KG1 (cell line): Measurements from ENCODE around the gene EYA4.

Source experiments
- DNase-seq: peaks from one replicate; lab custom pipeline; 2025; lab: John Stamatoyannopoulos, UW

Gene EYA4

DNA sequence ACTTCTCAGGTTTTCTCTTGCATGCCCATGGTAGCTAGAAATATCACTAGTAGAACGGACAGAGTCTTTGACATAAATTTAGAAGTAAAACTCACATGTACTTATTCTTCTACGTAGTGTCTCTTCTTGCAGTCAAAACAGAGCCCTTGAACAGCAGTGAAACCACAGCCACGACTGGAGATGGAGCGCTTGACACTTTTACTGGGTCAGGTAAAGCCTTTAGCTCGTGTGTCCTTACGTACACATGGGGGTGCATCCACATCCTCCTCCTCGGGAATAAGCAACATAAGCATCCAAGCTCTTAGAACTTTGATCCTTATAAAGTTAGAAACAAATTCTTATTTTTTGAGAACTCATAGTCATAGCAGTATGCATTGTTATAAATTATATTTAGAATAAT lies 215.3 kb downstream of the EYA4 start:
- DNase-seq = no peak

DNA sequence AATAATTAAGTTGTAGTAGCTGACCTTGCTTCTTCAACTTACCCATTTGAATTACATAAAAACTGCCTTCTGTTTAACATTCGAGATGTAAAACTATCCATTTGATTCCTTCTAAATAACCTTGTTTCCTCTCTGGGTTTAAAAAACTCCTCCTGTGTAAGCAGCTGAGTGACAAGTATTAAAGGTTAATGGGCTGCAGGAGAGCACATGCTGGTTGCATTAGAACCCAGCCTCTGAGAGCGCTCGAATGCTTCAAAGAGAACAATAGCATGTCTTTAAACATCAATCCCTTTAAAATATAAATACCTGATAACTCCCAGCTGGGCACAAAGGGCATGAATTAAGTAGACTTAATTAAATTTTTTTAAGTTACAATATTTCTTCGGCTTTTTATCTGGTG lies 215.8 kb downstream of the EYA4 start:
- no peak for DNase-seq

DNA sequence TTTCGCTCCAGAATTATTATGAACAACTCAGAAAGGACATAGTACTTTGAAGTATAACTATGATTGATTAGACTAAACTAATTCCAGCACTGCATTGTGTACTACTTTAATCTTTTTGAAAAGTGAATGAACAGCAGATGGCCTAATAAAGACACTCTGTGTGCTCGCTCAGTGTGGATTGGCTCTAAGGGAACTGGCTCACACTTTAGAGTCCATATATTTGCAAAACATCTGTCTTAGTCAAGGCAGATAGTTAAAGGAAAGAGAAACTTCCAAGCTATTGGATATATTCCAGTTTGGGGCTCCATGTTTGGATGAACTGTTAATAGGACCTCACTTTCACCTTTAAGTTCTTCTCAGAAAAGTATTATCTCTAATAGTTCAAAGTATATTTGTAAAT lies 218.9 kb downstream of the EYA4 start:
- DNase-seq = no peak

GRCh38 chr6:133463790-133464189 lies 222.6 kb downstream of the EYA4 start:
- no peak for DNase-seq

GRCh38 chr6:133466680-133467079 lies 225.5 kb downstream of the EYA4 start:
- DNase-seq = no peak

DNA sequence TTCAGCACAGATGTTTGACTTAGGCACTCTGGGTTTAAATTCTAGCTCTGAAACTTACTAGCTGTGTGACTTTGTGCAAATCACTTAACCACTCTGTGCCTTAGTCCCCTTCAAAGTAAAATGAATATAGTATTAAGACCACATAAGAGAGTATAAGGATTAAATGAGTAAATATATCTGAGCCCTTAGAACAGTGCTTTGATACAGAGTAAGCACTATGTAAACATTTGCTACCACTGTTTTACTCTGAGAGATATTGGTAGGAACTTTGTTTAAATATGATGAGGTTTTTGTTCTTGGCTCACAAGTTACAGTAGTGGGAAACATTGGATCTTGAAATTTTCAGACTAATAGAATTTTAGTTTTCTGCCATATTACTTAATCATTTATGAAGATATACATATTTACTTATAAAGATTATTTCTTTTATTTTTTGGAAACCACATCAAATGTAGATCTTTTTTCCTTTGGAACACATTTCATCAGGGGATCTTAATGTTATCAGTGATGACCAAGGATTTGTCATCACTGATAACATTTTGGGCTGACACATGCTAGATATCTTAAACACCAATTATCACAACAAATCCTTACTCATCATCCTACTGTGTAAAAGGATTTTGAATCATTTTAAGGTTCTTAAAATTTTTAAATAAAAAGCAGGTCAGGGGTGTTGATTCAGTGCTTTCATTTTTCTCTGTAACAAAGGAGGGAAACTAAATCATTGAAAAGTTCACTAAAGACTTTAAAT lies 226.2 kb downstream of the EYA4 start:
- DNase-seq = no peak

DNA sequence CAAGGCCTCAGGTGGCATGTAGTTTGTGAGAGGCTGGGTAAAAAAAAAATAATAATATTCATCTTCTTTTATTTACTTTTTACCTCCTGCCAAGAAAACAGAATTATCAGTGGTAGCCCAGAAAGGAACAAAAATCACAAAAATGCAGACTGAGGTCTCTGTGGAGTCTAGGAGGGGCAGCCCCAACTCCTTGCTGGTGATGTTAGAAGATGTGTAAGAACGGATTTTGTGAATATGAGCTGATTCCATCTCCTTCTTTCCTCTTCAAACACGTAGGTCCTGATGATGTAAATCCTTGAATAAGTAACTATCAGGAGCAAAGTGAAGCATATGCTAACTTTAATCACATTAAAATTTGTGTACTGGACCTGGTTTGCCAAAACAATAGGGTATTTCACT lies 226.8 kb downstream of the EYA4 start:
- DNase-seq = no peak

- DNase-seq = no peak
Measured at GRCh38 chr6:133468591-133468990, 227.4 kb downstream of the EYA4 start.

DNA sequence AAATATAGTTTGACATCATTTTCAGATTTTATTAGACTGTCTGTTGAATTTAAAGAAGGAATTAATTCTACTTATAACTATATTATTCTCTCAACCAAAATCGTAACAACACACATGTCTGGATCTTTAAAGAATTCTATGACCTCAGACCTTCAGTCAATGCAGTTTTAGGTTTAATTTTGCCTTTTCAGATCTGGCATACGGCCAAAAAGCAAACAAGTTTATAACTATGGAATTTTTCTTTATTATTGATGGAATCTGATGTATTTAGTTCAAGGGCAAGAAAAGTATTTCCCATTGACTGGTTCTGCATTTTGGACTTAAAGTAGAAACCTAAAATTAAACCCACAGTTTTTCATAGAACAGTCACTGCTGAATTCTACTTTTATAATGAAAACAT lies 233.4 kb downstream of the EYA4 start:
- DNase-seq = no peak

GRCh38 chr6:133478673-133479072 lies 237.5 kb downstream of the EYA4 start:
- no peak for DNase-seq

- DNase-seq = no peak
Measured at GRCh38 chr6:133487174-133487573, 246.0 kb downstream of the EYA4 start.

DNA sequence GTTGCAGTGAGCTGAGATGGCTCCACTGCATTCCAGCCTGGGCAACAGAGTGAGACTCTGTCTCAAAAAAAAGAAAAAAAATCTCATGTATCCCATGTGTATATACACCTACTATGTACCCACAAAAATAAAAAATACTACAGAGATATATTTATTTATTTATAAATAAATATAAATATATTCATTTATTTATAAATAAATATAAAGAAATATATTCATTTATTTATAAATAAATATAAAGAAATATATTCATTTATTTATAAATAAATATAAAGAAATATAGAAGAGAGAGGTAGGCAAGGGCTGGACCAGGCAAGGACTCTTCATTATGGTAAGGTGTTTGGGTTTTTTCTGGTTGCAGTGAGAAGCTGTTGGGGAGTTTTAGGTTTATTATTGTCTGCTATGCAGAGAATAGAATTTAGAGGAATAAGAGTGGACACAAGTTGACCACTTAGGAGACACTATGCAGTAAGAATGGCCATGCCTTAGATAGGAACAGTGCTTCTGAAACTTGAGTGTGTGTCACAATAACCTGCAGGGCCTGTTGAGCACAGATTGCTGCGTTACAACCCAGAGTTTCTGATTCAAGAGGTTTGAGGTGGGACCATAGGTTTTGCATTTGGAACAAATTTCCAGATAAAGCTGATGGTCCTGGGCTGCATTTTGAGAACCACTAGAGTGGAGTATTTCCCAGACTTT lies 254.2 kb downstream of the EYA4 start:
- DNase-seq = no peak

DNA sequence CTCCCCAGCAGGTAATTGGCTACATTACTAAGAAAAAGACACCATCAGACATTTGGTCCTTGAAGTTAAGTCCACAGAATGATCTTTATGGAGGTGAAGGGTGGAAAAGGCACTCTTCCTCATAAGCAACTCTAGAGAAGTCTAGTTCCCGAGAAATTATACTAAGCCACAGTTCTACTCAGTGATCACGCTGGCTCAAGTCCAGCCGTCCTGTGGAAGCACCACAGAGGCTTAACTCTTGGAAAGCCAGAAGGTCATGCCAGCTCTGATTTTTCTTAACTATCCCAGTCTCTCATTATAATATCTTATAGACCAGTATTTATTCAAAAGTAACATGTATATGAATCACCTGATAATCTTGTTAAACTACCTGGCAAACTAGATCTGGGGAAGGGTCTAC lies 258.5 kb downstream of the EYA4 start:
- no peak for DNase-seq

- no peak for DNase-seq
Measured at GRCh38 chr6:133501675-133502270, 260.6 kb downstream of the EYA4 start.

DNA sequence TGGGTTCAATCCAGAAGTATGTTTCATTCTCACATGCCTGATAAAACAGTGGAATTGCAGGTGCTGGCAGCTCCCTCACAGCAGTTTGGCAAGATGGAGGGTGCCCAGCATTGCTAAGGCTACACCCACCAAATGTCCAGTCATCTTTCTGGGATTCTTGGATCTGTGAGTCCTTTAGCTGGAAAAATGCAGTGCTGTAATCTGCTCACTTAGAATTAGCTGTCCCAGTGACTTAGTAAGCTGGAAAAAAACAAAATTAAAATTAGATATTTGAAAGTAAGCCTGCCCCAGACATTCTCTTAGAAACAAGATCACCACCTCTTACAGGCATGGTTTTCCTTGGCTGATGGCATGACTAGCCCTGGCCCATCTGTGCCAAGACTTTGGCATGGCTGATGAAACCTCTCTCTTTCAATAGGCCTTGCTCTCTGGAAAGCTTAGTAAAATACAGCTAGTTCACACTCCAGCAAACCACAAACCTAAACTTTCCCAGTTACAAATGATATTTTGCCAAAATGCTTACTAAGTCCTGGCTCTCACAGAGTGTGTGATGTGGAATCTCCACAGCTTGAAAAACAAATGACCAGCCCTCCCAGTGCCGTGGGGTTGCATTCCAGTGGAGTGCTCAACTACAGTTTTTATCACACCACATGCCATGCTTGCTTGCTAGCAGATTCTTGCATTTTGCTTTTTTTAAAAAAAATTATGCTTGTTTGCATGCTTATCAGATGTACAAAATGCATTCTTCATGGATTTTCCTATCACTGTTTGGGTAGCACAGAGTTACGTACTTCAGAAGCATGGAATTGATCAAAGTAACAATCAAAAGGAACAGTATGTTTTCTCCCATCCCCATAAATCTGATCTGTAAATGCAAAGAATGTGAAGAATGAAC lies 261.5 kb downstream of the EYA4 start:
- no peak for DNase-seq

DNA sequence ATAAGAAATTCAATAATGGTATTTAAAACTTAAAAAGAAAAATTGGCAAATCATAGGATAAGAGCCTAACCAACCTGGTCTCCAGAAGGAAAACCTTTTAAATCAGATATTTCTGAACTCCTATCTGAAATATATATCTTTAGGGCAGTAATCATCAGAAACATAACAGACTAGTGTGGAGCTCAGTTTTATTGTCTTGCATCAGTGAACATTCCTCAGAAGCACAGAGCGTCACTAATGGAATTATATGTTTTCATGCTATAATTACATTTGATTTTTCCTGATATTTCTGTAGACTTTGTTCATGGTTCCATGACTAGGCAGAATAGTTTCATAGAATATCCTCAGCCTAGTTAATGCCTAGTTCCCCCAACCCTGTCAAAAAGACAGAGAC lies 262.2 kb downstream of the EYA4 start:
- DNase-seq = no peak

DNA sequence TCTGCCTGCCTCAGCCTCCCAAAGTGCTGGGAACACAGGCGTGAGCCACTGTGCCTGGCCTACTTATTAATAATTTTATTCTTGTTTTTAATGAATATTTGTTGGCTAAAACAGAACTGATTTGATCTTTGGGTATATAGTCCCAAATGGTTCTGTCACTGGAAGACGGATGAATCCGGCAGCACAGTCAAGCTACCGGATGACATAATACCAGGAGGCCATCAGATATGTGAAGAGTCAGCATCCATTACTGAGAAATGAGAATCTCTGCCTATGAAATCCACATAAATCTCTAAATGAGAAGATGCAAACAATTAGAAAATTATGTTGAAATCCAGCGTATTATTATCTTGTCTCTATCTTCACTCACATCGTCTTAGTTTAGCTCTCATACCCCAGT lies 263.0 kb downstream of the EYA4 start:
- no peak for DNase-seq

- DNase-seq = no peak
Measured at GRCh38 chr6:133504761-133505160, 263.6 kb downstream of the EYA4 start.

GRCh38 chr6:133505681-133506080 lies 264.5 kb downstream of the EYA4 start:
- no peak for DNase-seq

DNA sequence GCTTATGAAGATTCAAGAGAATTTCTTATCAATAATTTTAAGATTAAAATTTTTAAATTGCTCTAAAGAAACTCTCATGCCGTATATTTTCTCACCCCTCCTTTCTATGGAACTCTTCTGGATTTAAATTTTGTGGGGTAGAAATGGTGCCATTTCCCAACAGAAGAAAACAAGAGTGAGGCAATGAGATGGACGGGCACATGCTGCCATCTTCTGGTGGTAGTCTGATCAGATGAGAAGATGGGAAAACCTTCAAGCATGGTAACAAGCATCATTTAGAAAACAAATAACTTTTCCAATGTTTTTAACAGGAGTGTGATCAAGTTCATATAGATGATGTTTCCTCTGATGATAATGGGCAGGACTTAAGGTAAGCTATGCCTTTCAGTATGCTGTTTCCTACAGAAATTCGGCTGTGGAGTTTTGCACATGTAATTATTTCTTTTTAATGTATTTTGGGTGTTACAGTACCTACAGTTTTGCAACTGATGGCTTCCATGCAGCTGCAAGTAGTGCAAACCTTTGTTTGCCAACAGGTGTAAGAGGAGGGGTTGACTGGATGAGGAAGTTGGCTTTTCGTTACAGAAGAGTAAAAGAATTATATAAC lies 271.4 kb downstream of the EYA4 start:
- DNase-seq = peak; percentile 12

DNA sequence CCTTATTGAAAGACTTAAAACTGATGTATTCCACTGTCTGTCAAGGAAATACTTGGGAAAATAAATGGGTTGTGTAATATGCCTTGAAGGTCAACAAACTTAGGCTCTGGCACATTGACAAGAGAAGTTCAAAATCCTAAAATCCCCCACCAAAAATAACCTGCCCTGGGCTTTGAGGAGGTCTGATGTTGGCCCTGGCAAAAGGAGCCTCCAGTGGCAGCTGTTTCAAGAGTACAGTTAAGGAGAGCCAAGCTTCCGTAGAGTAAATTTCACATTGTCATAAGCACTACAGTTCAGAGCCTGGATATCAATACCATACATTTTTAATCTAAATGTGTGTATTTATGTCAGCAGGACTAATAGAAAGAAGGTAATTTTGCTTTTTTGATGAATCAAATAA lies 282.7 kb downstream of the EYA4 start:
- no peak for DNase-seq

- no peak for DNase-seq
Measured at GRCh38 chr6:133526436-133526835, 285.3 kb downstream of the EYA4 start.
